Endothelial cell of umbilical vein (primary cell): ENCODE measurements around the gene GOLGA8J.
"Not testable (repeated sequence)": the region's sequence is repeated elsewhere in the genome, so short reads cannot be mapped to it uniquely, and the experiment has no call there.

Experiments
- FOS ChIP-seq: IDR thresholded peaks from 2 replicates; pipeline ENCODE4 v1.6.1; 2011; ENCODE audit warnings: mild to moderate bottlenecking, low read length, moderate library complexity, borderline replicate concordance; ENCODE audit not compliant: insufficient read depth
- JUN ChIP-seq: IDR thresholded peaks from 2 replicates; pipeline ENCODE4 v1.6.1; 2011; ENCODE audit warnings: borderline replicate concordance, low read depth; ENCODE audit not compliant: insufficient read length, insufficient read depth
- POLR2A ChIP-seq: IDR thresholded peaks from 2 replicates; pipeline ENCODE4 v1.6.1; 2012; ENCODE audit warnings: low read depth, mild to moderate bottlenecking, control low read depth, low read length
- TF ChIP-seq, protein P1 (sequence below), 2 donors: IDR thresholded peaks; 1 replicate in 1 of 2; 2 replicates in 1 of 2; pipeline ENCODE4 v1.5.1; 2011; ENCODE audit warnings: low read length in 2 of 2, mild to moderate bottlenecking in 2 of 2, moderate library complexity in 2 of 2, control low read depth in 1 of 2, inconsistent platforms in 1 of 2, low read depth in 1 of 2; ENCODE audit not compliant: insufficient read depth in 1 of 2; ENCODE audit errors: extremely low read depth in 1 of 2

DNA sequence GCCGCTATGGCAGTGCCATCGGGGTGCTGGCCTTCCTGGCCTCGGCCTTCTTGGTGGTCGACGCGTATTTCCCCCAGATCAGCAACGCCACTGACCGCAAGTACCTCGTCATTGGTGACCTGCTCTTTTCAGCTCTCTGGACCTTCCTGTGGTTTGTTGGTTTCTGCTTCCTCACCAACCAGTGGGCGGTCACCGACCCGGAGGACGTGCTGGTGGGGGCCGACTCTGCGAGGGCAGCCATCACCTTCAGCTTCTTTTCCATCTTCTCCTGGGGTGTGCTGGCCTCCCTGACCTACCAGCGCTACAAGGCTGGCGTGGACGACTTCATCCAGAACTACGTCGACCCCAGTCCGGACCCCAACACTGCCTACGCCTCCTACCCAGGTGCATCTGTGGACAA is 37.9 kb upstream of the GOLGA8J start:
- not testable (repeated sequence) for TF ChIP-seq POLR2A, FOS, JUN
- TF ChIP-seq, protein P1, sequence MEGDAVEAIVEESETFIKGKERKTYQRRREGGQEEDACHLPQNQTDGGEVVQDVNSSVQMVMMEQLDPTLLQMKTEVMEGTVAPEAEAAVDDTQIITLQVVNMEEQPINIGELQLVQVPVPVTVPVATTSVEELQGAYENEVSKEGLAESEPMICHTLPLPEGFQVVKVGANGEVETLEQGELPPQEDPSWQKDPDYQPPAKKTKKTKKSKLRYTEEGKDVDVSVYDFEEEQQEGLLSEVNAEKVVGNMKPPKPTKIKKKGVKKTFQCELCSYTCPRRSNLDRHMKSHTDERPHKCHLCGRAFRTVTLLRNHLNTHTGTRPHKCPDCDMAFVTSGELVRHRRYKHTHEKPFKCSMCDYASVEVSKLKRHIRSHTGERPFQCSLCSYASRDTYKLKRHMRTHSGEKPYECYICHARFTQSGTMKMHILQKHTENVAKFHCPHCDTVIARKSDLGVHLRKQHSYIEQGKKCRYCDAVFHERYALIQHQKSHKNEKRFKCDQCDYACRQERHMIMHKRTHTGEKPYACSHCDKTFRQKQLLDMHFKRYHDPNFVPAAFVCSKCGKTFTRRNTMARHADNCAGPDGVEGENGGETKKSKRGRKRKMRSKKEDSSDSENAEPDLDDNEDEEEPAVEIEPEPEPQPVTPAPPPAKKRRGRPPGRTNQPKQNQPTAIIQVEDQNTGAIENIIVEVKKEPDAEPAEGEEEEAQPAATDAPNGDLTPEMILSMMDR (IDR thresholded peaks at IDR 0.05; ENCODE audit: extremely low read depth in 1 of 2, insufficient read depth in 1 of 2, low read depth in 1 of 2, low read length in 2 of 2), result not testable (repeated sequence)
